ENCODE results near the gene TSPAN9.

Gene TSPAN9

GRCh38 chr12:3103806-3104205 is 26.6 kb downstream of the TSPAN9 start:
- no peak for DNase-seq

- DNase-seq, result no peak
Measured at GRCh38 chr12:3105690-3106479, 28.7 kb downstream of the TSPAN9 start.

GRCh38 chr12:3106579-3106978 is 29.4 kb downstream of the TSPAN9 start:
- DNase-seq, result no peak

- DNase-seq, result no peak
Measured at GRCh38 chr12:3107071-3107583, 29.9 kb downstream of the TSPAN9 start.

GRCh38 chr12:3107954-3108353 is 30.8 kb downstream of the TSPAN9 start:
- DNase-seq, result no peak

- DNase-seq, result no peak
Measured at GRCh38 chr12:3110578-3110977, 33.4 kb downstream of the TSPAN9 start.

GRCh38 chr12:3113671-3114325 is 36.6 kb downstream of the TSPAN9 start:
- DNase-seq, result no peak

- no peak for DNase-seq
Measured at GRCh38 chr12:3114671-3115070, 37.5 kb downstream of the TSPAN9 start.

- no peak for DNase-seq
Measured at GRCh38 chr12:3115078-3115477, 37.9 kb downstream of the TSPAN9 start.

- no peak for DNase-seq
Measured at GRCh38 chr12:3116106-3116844, 39.1 kb downstream of the TSPAN9 start.

GRCh38 chr12:3117144-3117581 is 40.0 kb downstream of the TSPAN9 start:
- DNase-seq, result no peak

GRCh38 chr12:3117591-3118015 is 40.4 kb downstream of the TSPAN9 start:
- no peak for DNase-seq

- DNase-seq, result no peak
Measured at GRCh38 chr12:3119192-3119755, 42.1 kb downstream of the TSPAN9 start.

GRCh38 chr12:3119756-3120601 is 42.8 kb downstream of the TSPAN9 start:
- no peak for DNase-seq

GRCh38 chr12:3120701-3121100 is 43.5 kb downstream of the TSPAN9 start:
- DNase-seq, result no peak

- no peak for DNase-seq
Measured at GRCh38 chr12:3122841-3123678, 45.9 kb downstream of the TSPAN9 start.

- DNase-seq, result no peak
Measured at GRCh38 chr12:3123729-3124128, 46.5 kb downstream of the TSPAN9 start.

GRCh38 chr12:3124917-3125316 is 47.7 kb downstream of the TSPAN9 start:
- no peak for DNase-seq

GRCh38 chr12:3125674-3126073 is 48.5 kb downstream of the TSPAN9 start:
- no peak for DNase-seq

- DNase-seq, result no peak
Measured at GRCh38 chr12:3127832-3128231, 50.7 kb downstream of the TSPAN9 start.
